Measurements from ENCODE around the gene QKI.

The QKI gene

DNA sequence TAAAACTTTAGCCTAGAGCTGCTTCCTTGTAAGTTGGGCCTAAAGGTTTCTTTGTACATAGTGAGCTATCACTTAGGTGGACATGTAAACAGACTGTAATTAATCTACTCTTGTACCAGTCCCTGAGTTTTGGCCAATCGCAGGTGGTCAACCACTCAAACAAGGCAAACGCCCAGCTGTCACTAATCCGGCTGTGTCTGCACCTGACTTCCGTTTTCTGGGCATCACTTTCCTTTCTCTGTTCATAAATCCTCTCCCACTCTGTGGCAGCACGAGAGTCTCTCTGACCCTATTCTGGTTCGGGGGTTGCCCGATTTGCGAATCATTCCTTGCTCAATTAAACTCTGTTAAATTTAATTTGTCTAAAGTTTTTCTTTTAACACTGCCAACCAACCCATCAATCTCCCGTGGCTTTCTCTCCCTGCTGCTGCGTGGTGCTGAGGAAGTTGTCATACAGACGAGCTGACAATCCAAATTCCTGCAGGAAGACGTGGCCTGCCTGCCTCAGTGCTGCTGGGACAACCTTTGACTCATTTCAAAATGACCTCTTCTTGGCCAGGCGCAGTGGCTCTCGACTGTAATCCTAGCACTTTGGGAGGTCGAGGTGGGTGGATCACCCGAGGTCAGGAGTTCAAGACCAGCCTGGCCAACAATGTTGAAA is 206.3 kb downstream of the QKI start:
- H3K4me3 ChIP-seq (ENCODE audit: low read length): no peak overlapping the region
- DNase-seq (ENCODE audit: low read depth): no peak
- TF ChIP-seq, protein P1, sequence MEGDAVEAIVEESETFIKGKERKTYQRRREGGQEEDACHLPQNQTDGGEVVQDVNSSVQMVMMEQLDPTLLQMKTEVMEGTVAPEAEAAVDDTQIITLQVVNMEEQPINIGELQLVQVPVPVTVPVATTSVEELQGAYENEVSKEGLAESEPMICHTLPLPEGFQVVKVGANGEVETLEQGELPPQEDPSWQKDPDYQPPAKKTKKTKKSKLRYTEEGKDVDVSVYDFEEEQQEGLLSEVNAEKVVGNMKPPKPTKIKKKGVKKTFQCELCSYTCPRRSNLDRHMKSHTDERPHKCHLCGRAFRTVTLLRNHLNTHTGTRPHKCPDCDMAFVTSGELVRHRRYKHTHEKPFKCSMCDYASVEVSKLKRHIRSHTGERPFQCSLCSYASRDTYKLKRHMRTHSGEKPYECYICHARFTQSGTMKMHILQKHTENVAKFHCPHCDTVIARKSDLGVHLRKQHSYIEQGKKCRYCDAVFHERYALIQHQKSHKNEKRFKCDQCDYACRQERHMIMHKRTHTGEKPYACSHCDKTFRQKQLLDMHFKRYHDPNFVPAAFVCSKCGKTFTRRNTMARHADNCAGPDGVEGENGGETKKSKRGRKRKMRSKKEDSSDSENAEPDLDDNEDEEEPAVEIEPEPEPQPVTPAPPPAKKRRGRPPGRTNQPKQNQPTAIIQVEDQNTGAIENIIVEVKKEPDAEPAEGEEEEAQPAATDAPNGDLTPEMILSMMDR (conservative IDR thresholded peaks at IDR 0.05; ENCODE audit: low read length): no peak

DNA sequence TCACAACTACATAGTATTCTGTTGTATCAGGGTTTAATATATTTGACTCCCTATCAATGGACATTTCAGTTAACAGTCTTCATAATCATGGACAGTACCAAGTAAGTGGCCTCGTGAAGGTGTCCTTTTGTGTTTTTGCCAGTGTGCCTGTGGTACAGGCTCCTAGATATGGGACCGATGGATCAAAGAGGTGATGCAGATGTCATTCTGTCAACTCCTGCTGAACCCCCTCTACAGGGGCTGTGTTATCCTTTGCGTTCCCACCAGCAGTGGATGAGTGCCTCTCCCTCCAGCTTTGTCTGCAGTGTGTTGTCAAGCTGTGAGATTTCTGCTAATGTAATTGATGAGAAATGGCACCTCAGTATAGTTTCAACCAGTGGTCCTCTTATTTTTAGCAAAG is 210.7 kb downstream of the QKI start:
- no peak overlapping the region for H3K4me3 ChIP-seq (ENCODE audit: low read length)
- TF ChIP-seq, protein P1 (conservative IDR thresholded peaks at IDR 0.05; ENCODE audit: low read length): no peak
- DNase-seq (ENCODE audit: low read depth): no peak

DNA sequence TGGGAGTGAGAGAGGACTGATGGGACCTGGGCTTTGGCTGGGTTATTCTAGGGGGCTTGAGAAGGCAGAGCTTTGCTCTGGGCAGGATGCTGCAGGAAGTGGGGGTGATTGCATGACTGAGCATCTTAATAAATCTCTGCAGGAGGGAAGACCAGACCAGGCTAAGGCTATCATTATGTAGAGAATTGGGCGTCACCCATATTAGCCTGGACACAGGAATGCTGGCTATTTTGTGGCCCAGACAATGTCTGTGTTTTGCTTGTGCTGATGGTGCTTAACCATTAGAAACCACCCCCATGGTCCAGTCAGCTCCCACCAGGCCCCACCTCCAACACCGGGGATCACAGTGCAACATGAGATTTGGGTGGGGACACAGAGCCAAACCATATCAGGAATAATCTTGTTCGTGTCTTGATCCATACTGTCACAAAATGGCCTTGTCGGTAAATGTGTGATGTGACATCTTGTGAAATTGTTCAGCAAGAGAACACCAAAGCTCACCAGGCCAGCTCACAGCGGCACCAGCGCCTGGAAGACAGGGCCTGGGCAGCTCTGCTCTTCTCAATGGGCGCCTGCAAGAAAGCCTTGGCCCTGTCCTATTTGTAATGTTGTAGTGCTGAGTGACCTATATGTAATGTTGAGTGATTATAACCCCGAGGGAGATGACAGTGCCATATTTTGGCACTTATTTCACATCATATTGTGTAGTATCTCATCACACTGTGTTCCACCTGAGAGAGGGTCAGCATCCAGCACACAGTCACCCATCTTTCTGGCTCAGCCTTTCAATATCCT is 211.8 kb downstream of the QKI start:
- no peak overlapping the region for H3K4me3 ChIP-seq (ENCODE audit: low read length)
- DNase-seq (ENCODE audit: low read depth): peak; percentile 21
- TF ChIP-seq, protein P1 (conservative IDR thresholded peaks at IDR 0.05; ENCODE audit: low read length): no peak

DNA sequence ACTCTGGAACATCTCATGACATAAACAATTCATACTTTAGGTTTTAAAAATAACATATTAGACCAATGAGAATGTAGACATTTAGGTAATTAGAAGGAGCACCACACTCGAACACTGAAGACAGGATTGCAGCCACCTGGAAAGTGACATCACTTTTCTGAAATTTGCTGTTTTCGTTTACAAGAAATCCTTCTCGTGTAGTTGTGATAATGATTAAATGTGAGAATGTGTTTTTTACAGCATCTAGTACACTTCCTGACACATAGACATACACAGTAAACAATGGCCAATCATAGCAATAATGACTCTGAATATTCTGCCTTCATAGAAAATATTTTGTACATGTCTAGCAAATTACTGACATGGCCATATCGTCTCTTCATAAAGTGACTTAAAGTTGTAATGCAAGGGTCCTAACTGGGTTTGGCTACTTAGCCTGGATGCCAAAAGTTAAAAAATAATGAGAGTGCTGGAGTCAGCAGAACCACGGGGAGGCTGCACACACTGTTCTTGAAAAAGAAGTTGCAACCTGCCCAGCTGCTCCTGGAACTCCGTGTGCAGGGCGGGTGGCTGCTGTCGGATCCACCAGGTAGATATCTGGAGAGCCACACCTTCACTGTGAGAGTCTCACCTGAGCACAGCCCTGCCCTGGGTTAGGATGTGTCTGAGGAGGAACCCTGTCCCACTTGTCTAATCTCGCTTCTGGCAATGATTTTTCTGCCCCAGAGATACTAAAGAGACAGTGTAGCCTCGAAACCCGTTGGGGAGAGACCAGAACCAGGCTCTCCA is 212.9 kb downstream of the QKI start:
- TF ChIP-seq, protein P1 (conservative IDR thresholded peaks at IDR 0.05; ENCODE audit: low read length): no peak
- DNase-seq (ENCODE audit: low read depth): no peak
- H3K4me3 ChIP-seq (ENCODE audit: low read length): no peak overlapping the region
